K562 (cell line): ENCODE measurements around the gene RITA1. TPM values are rescaled to one million over a fixed set of nuclear protein-coding genes. Genes with fewer than 3 reads are reported as not detected.

Source experiments
- ASH1L ChIP-seq: fragments of 450-650 bp; IDR thresholded peaks from 2 replicates; pipeline ENCODE4 v1.6.1; 2018; ENCODE audit warnings: borderline replicate concordance, mild to moderate bottlenecking, low read depth; ENCODE audit not compliant: partially characterized antibody
- BRD9 ChIP-seq: fragments of 450-650 bp; IDR thresholded peaks from 2 replicates; pipeline ENCODE4 v1.6.1; 2018; ENCODE audit warnings: low read depth; ENCODE audit not compliant: partially characterized antibody
- CBFA2T2 ChIP-seq: fragments of 450-650 bp; conservative IDR thresholded peaks from 2 replicates; pipeline ENCODE4 v1.6.1; 2017; ENCODE audit warnings: mild to moderate bottlenecking
- ETV5 ChIP-seq: sonication (generic); formaldehyde crosslinking; IDR thresholded peaks from 2 replicates; pipeline ENCODE4 v1.4.0; 2020; ENCODE audit warnings: low read depth, mild to moderate bottlenecking, missing genetic modification reagents
- HCFC1 ChIP-seq: IDR thresholded peaks from 2 replicates; pipeline ENCODE4 v1.6.1; 2012; ENCODE audit warnings: low read depth, low read length, improper control_type of control experiment
- MBD2 ChIP-seq: sonication (generic); IDR thresholded peaks from 2 replicates; pipeline ENCODE4 v1.6.1; 2016; ENCODE audit warnings: low read depth, borderline replicate concordance
- MCM5 ChIP-seq: fragments of 450-650 bp; IDR thresholded peaks from 2 replicates; pipeline ENCODE4 v1.6.1; 2016; ENCODE audit warnings: low read depth
- NFYB ChIP-seq: IDR thresholded peaks from 2 replicates; pipeline ENCODE4 v1.6.1; 2011; ENCODE audit warnings: mild to moderate bottlenecking, moderate library complexity; ENCODE audit not compliant: insufficient read length; ENCODE audit errors: extremely low read depth
- SIN3A ChIP-seq, 2 experiments: fragments of 150-350 bp in 1 of 2; IDR thresholded peaks; 2 replicates each; pipeline ENCODE4 v1.6.1; 2011 to 2016; ENCODE audit warnings: borderline replicate concordance in 2 of 2, low read depth in 2 of 2, low read length in 2 of 2, mild to moderate bottlenecking in 2 of 2, moderate library complexity in 2 of 2; ENCODE audit not compliant: control insufficient read depth in 1 of 2
- TBP ChIP-seq: optimal IDR thresholded peaks from 2 replicates; pipeline ENCODE3; 2011; ENCODE audit warnings: low read depth, low read length, improper control_type of control experiment
- ZNF232 ChIP-seq: sonication (generic); formaldehyde crosslinking; IDR thresholded peaks from 2 replicates; pipeline ENCODE4 v1.8.0; 2022; ENCODE audit warnings: mild to moderate bottlenecking, missing genetic modification reagents
- ZNF384 ChIP-seq: IDR thresholded peaks from 2 replicates; pipeline ENCODE4 v1.6.1; 2012; ENCODE audit warnings: low read depth, low read length, improper control_type of control experiment
- polyA plus RNA-seq, 8 experiments: library from polyadenylated mRNA; depleted of rRNA in 4 of 8; stranded (reverse) in 5 of 8; unstranded in 3 of 8; fragments of >200 nt; fragmentation: Nextera tagmentation in 2 of 8; fragmentation: Illumina TruSeq in 1 of 8; extraction: Ambion mirVana in 2 of 8; extraction: Trizol in 1 of 8; gene quantifications; 2 replicates each; pipeline versions ENCODE4 v1.2.1 to v1.2.3, GENCODE V29; 2011 to 2014; ENCODE audit warnings: inconsistent platforms in 1 of 8, missing spikeins in 1 of 8
- total RNA-seq, 7 experiments: library from RNA; depleted of rRNA in 6 of 7; stranded (reverse); fragments of >200 nt in 6 of 7; fragmentation: Illumina TruSeq in 2 of 7; extraction: Trizol in 2 of 7; gene quantifications; 2 replicates each; pipeline versions ENCODE4 v1.2.1 to v1.2.3, GENCODE V29; 2011 to 2021; ENCODE audit warnings: low replicate concordance in 1 of 7
- TF ChIP-seq, protein P1 (sequence below): sonication (generic); formaldehyde crosslinking; IDR thresholded peaks from 2 replicates; pipeline ENCODE4 v1.8.0; 2023; ENCODE audit warnings: missing genetic modification reagents, mild to moderate bottlenecking, borderline replicate concordance
- TF ChIP-seq, protein P2 (sequence below), 2 experiments: IDR thresholded peaks; 2 replicates each; pipeline ENCODE4 v1.6.1; 2011; ENCODE audit warnings: borderline replicate concordance in 1 of 2, control low read depth in 1 of 2, low read depth in 1 of 2, low read length in 1 of 2, mild to moderate bottlenecking in 1 of 2, mixed read lengths in 1 of 2, moderate library complexity in 1 of 2; ENCODE audit not compliant: insufficient read depth in 1 of 2, insufficient read length in 1 of 2, poor library complexity in 1 of 2, severe bottlenecking in 1 of 2; ENCODE audit errors: extremely low read depth in 1 of 2
- TF ChIP-seq, protein P3 (sequence below): sonication (generic); formaldehyde crosslinking; IDR thresholded peaks from 2 replicates; pipeline ENCODE4 v1.5.0; 2020; ENCODE audit warnings: missing genetic modification reagents
- TF ChIP-seq, protein P4 (sequence below): fragments of 450-650 bp; IDR thresholded peaks from 2 replicates; pipeline ENCODE4 v1.6.1; 2017; ENCODE audit warnings: antibody characterized with exemption, mild to moderate bottlenecking

RITA1 gene
- total and polyA plus RNA-seq, 9 of the 15 experiments (the other 6 are each of a cell fraction or from before 2014, with no cell fraction given), result 2.8 to 40.4 (median 18.0) TPM

DNA sequence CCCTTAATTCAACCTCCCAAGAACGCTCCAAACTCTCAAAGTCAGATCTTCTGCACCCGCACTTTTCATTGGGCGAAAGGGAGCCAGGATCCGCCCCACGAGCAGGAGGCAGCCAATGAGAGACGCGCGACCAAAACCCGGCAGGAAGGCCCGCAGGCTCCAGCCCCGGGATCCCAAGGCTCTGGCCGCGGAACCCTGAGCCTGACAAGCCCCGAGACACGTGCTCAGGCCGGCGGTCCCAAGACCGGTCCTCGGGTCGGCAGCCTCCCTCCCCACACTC, 681 bp upstream of the RITA1 start (continued):
- TF ChIP-seq, protein P1, sequence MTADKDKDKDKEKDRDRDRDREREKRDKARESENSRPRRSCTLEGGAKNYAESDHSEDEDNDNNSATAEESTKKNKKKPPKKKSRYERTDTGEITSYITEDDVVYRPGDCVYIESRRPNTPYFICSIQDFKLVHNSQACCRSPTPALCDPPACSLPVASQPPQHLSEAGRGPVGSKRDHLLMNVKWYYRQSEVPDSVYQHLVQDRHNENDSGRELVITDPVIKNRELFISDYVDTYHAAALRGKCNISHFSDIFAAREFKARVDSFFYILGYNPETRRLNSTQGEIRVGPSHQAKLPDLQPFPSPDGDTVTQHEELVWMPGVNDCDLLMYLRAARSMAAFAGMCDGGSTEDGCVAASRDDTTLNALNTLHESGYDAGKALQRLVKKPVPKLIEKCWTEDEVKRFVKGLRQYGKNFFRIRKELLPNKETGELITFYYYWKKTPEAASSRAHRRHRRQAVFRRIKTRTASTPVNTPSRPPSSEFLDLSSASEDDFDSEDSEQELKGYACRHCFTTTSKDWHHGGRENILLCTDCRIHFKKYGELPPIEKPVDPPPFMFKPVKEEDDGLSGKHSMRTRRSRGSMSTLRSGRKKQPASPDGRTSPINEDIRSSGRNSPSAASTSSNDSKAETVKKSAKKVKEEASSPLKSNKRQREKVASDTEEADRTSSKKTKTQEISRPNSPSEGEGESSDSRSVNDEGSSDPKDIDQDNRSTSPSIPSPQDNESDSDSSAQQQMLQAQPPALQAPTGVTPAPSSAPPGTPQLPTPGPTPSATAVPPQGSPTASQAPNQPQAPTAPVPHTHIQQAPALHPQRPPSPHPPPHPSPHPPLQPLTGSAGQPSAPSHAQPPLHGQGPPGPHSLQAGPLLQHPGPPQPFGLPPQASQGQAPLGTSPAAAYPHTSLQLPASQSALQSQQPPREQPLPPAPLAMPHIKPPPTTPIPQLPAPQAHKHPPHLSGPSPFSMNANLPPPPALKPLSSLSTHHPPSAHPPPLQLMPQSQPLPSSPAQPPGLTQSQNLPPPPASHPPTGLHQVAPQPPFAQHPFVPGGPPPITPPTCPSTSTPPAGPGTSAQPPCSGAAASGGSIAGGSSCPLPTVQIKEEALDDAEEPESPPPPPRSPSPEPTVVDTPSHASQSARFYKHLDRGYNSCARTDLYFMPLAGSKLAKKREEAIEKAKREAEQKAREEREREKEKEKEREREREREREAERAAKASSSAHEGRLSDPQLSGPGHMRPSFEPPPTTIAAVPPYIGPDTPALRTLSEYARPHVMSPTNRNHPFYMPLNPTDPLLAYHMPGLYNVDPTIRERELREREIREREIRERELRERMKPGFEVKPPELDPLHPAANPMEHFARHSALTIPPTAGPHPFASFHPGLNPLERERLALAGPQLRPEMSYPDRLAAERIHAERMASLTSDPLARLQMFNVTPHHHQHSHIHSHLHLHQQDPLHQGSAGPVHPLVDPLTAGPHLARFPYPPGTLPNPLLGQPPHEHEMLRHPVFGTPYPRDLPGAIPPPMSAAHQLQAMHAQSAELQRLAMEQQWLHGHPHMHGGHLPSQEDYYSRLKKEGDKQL (CRISPR knock-in tag), result 0 out of 2 replicates have a peak, but pooled peaks have one; percentile 77
- no peak for TF ChIP-seq ZNF232 (CRISPR knock-in tag)
- TF ChIP-seq MBD2, result peak; percentile 57
- TF ChIP-seq, protein P2, sequence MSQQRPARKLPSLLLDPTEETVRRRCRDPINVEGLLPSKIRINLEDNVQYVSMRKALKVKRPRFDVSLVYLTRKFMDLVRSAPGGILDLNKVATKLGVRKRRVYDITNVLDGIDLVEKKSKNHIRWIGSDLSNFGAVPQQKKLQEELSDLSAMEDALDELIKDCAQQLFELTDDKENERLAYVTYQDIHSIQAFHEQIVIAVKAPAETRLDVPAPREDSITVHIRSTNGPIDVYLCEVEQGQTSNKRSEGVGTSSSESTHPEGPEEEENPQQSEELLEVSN (IDR thresholded peaks at IDR 0.05; ENCODE audit: borderline replicate concordance in 1 of 2, extremely low read depth in 1 of 2, insufficient read depth in 1 of 2, insufficient read length in 1 of 2, low read depth in 1 of 2, low read length in 1 of 2, poor library complexity in 1 of 2, severe bottlenecking in 1 of 2), result peak in 1 of 2 experiments; percentile 42
- TF ChIP-seq CBFA2T2, result no peak
- TF ChIP-seq NFYB, result peak; percentile 96
- TF ChIP-seq TBP, result no peak
- TF ChIP-seq ZNF384, result 0 out of 2 replicates have a peak, but pooled peaks have one; percentile 2
- no peak for TF ChIP-seq BRD9
- TF ChIP-seq, protein P3, sequence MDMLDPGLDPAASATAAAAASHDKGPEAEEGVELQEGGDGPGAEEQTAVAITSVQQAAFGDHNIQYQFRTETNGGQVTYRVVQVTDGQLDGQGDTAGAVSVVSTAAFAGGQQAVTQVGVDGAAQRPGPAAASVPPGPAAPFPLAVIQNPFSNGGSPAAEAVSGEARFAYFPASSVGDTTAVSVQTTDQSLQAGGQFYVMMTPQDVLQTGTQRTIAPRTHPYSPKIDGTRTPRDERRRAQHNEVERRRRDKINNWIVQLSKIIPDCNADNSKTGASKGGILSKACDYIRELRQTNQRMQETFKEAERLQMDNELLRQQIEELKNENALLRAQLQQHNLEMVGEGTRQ (CRISPR knock-in tag), result peak; percentile 80
- peak in 1 of 2 experiments; percentile 59; a peak in 1 of 4 replicates for TF ChIP-seq SIN3A (IDR thresholded peaks at IDR 0.05; ENCODE audit: borderline replicate concordance in 2 of 2, control insufficient read depth in 1 of 2, low read depth in 2 of 2, low read length in 2 of 2)
- 0 out of 2 replicates have a peak, but pooled peaks have one; percentile 7 for TF ChIP-seq HCFC1
- peak; percentile 79 for TF ChIP-seq ASH1L
- TF ChIP-seq, protein P4, sequence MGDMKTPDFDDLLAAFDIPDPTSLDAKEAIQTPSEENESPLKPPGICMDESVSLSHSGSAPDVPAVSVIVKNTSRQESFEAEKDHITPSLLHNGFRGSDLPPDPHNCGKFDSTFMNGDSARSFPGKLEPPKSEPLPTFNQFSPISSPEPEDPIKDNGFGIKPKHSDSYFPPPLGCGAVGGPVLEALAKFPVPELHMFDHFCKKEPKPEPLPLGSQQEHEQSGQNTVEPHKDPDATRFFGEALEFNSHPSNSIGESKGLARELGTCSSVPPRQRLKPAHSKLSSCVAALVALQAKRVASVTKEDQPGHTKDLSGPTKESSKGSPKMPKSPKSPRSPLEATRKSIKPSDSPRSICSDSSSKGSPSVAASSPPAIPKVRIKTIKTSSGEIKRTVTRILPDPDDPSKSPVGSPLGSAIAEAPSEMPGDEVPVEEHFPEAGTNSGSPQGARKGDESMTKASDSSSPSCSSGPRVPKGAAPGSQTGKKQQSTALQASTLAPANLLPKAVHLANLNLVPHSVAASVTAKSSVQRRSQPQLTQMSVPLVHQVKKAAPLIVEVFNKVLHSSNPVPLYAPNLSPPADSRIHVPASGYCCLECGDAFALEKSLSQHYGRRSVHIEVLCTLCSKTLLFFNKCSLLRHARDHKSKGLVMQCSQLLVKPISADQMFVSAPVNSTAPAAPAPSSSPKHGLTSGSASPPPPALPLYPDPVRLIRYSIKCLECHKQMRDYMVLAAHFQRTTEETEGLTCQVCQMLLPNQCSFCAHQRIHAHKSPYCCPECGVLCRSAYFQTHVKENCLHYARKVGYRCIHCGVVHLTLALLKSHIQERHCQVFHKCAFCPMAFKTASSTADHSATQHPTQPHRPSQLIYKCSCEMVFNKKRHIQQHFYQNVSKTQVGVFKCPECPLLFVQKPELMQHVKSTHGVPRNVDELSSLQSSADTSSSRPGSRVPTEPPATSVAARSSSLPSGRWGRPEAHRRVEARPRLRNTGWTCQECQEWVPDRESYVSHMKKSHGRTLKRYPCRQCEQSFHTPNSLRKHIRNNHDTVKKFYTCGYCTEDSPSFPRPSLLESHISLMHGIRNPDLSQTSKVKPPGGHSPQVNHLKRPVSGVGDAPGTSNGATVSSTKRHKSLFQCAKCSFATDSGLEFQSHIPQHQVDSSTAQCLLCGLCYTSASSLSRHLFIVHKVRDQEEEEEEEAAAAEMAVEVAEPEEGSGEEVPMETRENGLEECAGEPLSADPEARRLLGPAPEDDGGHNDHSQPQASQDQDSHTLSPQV, result 0 out of 2 replicates have a peak, but pooled peaks have one; percentile 38
- TF ChIP-seq MCM5, result no peak
- 0 out of 2 replicates have a peak, but pooled peaks have one; percentile 35 for TF ChIP-seq ETV5
